ENCODE results near the gene VPS50.

Gene VPS50

GRCh38 chr7:93231799-93232672, at the start of gene VPS50:
VPS50 (plus strand) TSS chr7:93232366; CDS start chr7:93232468, 102 bp downstream.
- in situ Hi-C loops (cut with MboI; ENCODE audit: low sequenced_read_pairs), result no loop called here

- in situ Hi-C loops (cut with MboI; ENCODE audit: low sequenced_read_pairs), result no loop called here
Observed at GRCh38 chr7:93185303-93186027, 46.7 kb upstream of the VPS50 start.

GRCh38 chr7:93188870-93189634, 43.1 kb upstream of the VPS50 start:
- in situ Hi-C loops (cut with MboI; ENCODE audit: low sequenced_read_pairs), result no loop called here

- in situ Hi-C loops (cut with MboI; ENCODE audit: low sequenced_read_pairs), result no loop called here
Observed at GRCh38 chr7:93194386-93194785, 37.8 kb upstream of the VPS50 start.

- in situ Hi-C loops (cut with MboI; ENCODE audit: low sequenced_read_pairs), result no loop called here
Observed at GRCh38 chr7:93196336-93196735, 35.8 kb upstream of the VPS50 start.

GRCh38 chr7:93198472-93198871, 33.7 kb upstream of the VPS50 start:
- in situ Hi-C loops (cut with MboI; ENCODE audit: low sequenced_read_pairs), result no loop called here

GRCh38 chr7:93202594-93203250, 29.4 kb upstream of the VPS50 start:
- in situ Hi-C loops (cut with MboI; ENCODE audit: low sequenced_read_pairs), result no loop called here

- in situ Hi-C loops (cut with MboI; ENCODE audit: low sequenced_read_pairs), result no loop called here
Observed at GRCh38 chr7:93203496-93203895, 28.7 kb upstream of the VPS50 start.

GRCh38 chr7:93205046-93205445, 27.1 kb upstream of the VPS50 start:
- in situ Hi-C loops (cut with MboI; ENCODE audit: low sequenced_read_pairs), result no loop called here

- in situ Hi-C loops (cut with MboI; ENCODE audit: low sequenced_read_pairs), result no loop called here
Observed at GRCh38 chr7:93211228-93211818, 20.8 kb upstream of the VPS50 start.

GRCh38 chr7:93212881-93213280, 19.3 kb upstream of the VPS50 start:
- in situ Hi-C loops (cut with MboI; ENCODE audit: low sequenced_read_pairs), result no loop called here

- in situ Hi-C loops (cut with MboI; ENCODE audit: low sequenced_read_pairs), result no loop called here
Observed at GRCh38 chr7:93218997-93219827, 13.0 kb upstream of the VPS50 start.

GRCh38 chr7:93219868-93220267, 12.3 kb upstream of the VPS50 start:
- in situ Hi-C loops (cut with MboI; ENCODE audit: low sequenced_read_pairs), result no loop called here

- in situ Hi-C loops (cut with MboI; ENCODE audit: low sequenced_read_pairs), result no loop called here
Observed at GRCh38 chr7:93226310-93226709, 5.9 kb upstream of the VPS50 start, which contains the start of gene HEPACAM2. HEPACAM2 (minus strand) TSS chr7:93226469.

GRCh38 chr7:93228302-93228701, 3.9 kb upstream of the VPS50 start:
- in situ Hi-C loops (cut with MboI; ENCODE audit: low sequenced_read_pairs), result no loop called here

GRCh38 chr7:93231259-93231658, 907 bp upstream of the VPS50 start:
- in situ Hi-C loops (cut with MboI; ENCODE audit: low sequenced_read_pairs), result no loop called here

- in situ Hi-C loops (cut with MboI; ENCODE audit: low sequenced_read_pairs), result no loop called here
Observed at GRCh38 chr7:93232673-93233018, 480 bp downstream of the VPS50 start.

GRCh38 chr7:93235541-93235940, 3.4 kb downstream of the VPS50 start:
- in situ Hi-C loops (cut with MboI; ENCODE audit: low sequenced_read_pairs), result no loop called here

GRCh38 chr7:93238131-93238530, 6.0 kb downstream of the VPS50 start:
- in situ Hi-C loops (cut with MboI; ENCODE audit: low sequenced_read_pairs), result no loop called here

- in situ Hi-C loops (cut with MboI; ENCODE audit: low sequenced_read_pairs), result no loop called here
Observed at GRCh38 chr7:93238748-93239147, 6.6 kb downstream of the VPS50 start.

Data from HL-60/S4 treated with retinoic acid at 250 ng/mL for 4 days and 3 days (cell line).